ENCODE results near the gene KDM4C.

KDM4C gene

GRCh38 chr9:7161469-7161868 lies 403.7 kb downstream of the KDM4C start:
- ChIA-PET CTCF (no interaction called here), POLR2A (ENCODE audit: low non-redundant PET) (no interaction called here)
- H3K27ac ChIP-seq: no peak overlapping the region
- no peak for DNase-seq (ENCODE audit: low spot score)
- TF ChIP-seq, protein P1, sequence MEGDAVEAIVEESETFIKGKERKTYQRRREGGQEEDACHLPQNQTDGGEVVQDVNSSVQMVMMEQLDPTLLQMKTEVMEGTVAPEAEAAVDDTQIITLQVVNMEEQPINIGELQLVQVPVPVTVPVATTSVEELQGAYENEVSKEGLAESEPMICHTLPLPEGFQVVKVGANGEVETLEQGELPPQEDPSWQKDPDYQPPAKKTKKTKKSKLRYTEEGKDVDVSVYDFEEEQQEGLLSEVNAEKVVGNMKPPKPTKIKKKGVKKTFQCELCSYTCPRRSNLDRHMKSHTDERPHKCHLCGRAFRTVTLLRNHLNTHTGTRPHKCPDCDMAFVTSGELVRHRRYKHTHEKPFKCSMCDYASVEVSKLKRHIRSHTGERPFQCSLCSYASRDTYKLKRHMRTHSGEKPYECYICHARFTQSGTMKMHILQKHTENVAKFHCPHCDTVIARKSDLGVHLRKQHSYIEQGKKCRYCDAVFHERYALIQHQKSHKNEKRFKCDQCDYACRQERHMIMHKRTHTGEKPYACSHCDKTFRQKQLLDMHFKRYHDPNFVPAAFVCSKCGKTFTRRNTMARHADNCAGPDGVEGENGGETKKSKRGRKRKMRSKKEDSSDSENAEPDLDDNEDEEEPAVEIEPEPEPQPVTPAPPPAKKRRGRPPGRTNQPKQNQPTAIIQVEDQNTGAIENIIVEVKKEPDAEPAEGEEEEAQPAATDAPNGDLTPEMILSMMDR (conservative IDR thresholded peaks at IDR 0.05; ENCODE audit: low read depth): no peak

DNA sequence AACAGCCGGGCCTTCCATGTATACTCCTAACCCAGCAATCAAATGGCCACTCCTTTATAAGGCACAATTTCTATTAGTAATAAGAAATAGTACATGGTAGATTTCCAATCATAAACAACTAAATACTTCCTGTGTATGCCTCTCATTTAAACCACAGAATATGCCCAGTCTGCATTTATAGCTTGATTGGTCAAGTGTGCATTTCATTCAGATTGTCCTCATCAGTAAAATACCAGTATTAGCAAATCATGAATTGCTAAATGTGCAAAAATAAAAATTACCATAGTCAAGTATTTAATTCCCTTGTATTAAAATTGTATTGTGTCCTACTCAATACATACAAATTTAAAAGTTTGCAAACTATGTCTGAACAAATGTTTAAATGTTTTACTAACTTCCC lies 406.2 kb downstream of the KDM4C start:
- H3K27ac ChIP-seq: no peak overlapping the region
- CTCF ChIA-PET: no interaction called here
- POLR2A ChIA-PET (ENCODE audit: low non-redundant PET): no interaction called here
- TF ChIP-seq, protein P1 (conservative IDR thresholded peaks at IDR 0.05; ENCODE audit: low read depth): no peak
- DNase-seq (ENCODE audit: low spot score): no peak

GRCh38 chr9:7164440-7165330 lies 406.9 kb downstream of the KDM4C start:
- ChIA-PET POLR2A (ENCODE audit: low non-redundant PET) (no interaction called here), CTCF (no interaction called here)
- no peak for DNase-seq (ENCODE audit: low spot score)
- TF ChIP-seq, protein P1 (conservative IDR thresholded peaks at IDR 0.05; ENCODE audit: low read depth): no peak
- no peak overlapping the region for H3K27ac ChIP-seq

DNA sequence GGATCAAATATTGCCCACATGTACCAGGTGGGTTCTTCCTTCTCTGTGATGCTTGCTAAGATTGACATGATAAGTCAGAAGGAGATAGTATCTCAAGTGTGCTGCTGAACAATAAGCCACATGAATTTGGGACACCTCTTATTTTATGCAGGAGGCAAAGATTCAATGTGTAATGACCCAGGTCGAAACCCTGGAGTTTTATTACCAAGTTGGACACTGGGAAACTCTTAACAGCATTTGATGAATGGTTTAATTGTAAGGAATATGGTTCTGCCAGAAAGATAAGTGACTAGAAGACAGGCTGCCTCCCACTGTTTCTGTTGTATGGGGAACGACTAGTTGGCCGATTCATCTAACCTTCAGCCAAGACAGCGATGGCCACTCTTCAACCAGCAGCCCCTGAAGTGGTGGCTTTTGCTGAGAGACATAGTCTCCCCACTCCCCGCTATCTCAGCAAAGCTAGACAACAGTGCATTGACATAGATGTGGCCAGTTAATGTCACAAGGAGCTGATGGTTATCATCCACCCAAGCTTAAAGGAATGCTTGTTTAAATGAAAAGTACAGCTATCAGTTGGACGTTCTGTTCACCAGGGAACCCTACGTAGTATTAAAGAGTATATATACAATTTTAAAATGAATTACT lies 407.7 kb downstream of the KDM4C start:
- no peak overlapping the region for H3K27ac ChIP-seq
- ChIA-PET CTCF (no interaction called here), POLR2A (ENCODE audit: low non-redundant PET) (no interaction called here)
- DNase-seq (ENCODE audit: low spot score): no peak
- TF ChIP-seq, protein P1 (conservative IDR thresholded peaks at IDR 0.05; ENCODE audit: low read depth): no peak

DNA sequence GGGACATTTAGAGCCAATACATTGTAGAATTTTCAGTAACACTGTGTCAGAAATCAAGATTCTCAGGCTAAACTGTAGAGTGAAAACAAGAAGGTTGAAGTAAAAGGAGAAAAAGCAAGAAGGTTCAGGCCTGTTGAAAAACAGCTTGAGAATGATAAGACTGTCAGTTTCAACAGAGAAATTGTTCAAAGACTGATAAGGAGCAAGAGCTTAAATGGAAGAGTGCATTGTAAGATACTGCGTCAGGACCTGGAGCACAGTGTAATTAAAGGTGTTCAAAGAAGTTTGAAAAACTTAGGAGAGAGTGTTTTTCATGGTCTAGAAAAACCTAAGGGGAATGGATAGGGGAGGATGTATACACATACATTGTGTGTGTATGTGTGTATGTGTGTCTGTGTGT lies 408.3 kb downstream of the KDM4C start:
- ChIA-PET POLR2A (ENCODE audit: low non-redundant PET) (no interaction called here), CTCF (no interaction called here)
- H3K27ac ChIP-seq: no peak overlapping the region
- no peak for DNase-seq (ENCODE audit: low spot score)
- TF ChIP-seq, protein P1 (conservative IDR thresholded peaks at IDR 0.05; ENCODE audit: low read depth): no peak

- ChIA-PET CTCF (no interaction called here), POLR2A (ENCODE audit: low non-redundant PET) (no interaction called here)
- DNase-seq (ENCODE audit: low spot score): no peak
- H3K27ac ChIP-seq: no peak overlapping the region
- TF ChIP-seq, protein P1 (conservative IDR thresholded peaks at IDR 0.05; ENCODE audit: low read depth): no peak
Observed at GRCh38 chr9:7169717-7170389, 412.1 kb downstream of the KDM4C start.
